T-helper 17 cell (primary cell): Measurements from ENCODE around the gene EML6. TPM values are rescaled to one million over a fixed set of nuclear protein-coding genes. Genes with fewer than 3 reads are reported as not detected.

Experiments
- ATAC-seq: fragments of 150-1000 bp; cut with Tn5 transposase; 2 replicates; pipeline ENCODE4 v1.10.0; 2021; ENCODE audit warnings: mild to moderate bottlenecking, moderate library complexity
- DNase-seq, 3 donors: peaks; one replicate each; pipeline versions ENCODE4 v3.0.0 to v3.0.0-alpha.2; 2020 to 2021
- H3K9me3 ChIP-seq: one replicate; pipeline ENCODE4 v1.7.0; 2013; ENCODE audit warnings: low read length, mild to moderate bottlenecking; ENCODE audit not compliant: control insufficient read depth, poor library complexity, severe bottlenecking
- H3K27ac Mint-ChIP-seq: one replicate; pipeline ENCODE4 v1.8.0; 2022; ENCODE audit warnings: mild to moderate bottlenecking, moderate library complexity, mixed read lengths
- H3K27me3 Mint-ChIP-seq: one replicate; pipeline ENCODE4 v1.8.0; 2022; ENCODE audit warnings: mixed read lengths
- H3K36me3 Mint-ChIP-seq: one replicate; pipeline ENCODE4 v1.8.0; 2022; ENCODE audit warnings: low read depth, mixed read lengths
- H3K4me1 Mint-ChIP-seq: one replicate; pipeline ENCODE4 v1.8.0; 2022; ENCODE audit warnings: mild to moderate bottlenecking, mixed read lengths
- H3K4me3 Mint-ChIP-seq: one replicate; pipeline ENCODE4 v1.8.0; 2022; ENCODE audit warnings: mild to moderate bottlenecking, moderate library complexity, mixed read lengths
- total RNA-seq, 4 donors: library from RNA in 2 of 4; stranded (reverse) in 2 of 4; gene quantifications; one replicate each; pipeline ENCODE4 v1.2.3 and lab custom pipeline; 2022 to 2026

Gene EML6
- total RNA-seq, 2 donors from 2014 or later: 2.2 to 4.0 TPM

GRCh38 chr2:54772110-54772509 is 48.6 kb downstream of the EML6 start:
- ATAC-seq (no peak), DNase-seq (no peak)
- no peaks in the 10 kb centered on the region for H3K4me1 Mint-ChIP-seq
- no peaks in the 10 kb centered on the region for H3K27me3 Mint-ChIP-seq
- no peaks in the 10 kb centered on the region for H3K9me3 ChIP-seq
- no peak overlapping the region for H3K27ac Mint-ChIP-seq
- no peaks in the 10 kb centered on the region for H3K36me3 Mint-ChIP-seq
- no peak overlapping the region for H3K4me3 Mint-ChIP-seq

- no peak overlapping the region for H3K4me3 Mint-ChIP-seq
- no peak overlapping the region for H3K27ac Mint-ChIP-seq
- no peak for ATAC-seq
- H3K4me1 Mint-ChIP-seq: no peaks in the 10 kb centered on the region
- DNase-seq: no peak
- no peaks in the 10 kb centered on the region for H3K9me3 ChIP-seq
- no peaks in the 10 kb centered on the region for H3K27me3 Mint-ChIP-seq
- no peaks in the 10 kb centered on the region for H3K36me3 Mint-ChIP-seq
Observed at GRCh38 chr2:54772531-54772930, 49.1 kb downstream of the EML6 start.

GRCh38 chr2:54773233-54773632 is 49.8 kb downstream of the EML6 start:
- H3K9me3 ChIP-seq: no peaks in the 10 kb centered on the region
- ATAC-seq (no peak), DNase-seq (no peak)
- Mint-ChIP-seq H3K27ac (no peak overlapping the region), H3K4me1 (no peaks in the 10 kb centered on the region), H3K27me3 (no peaks in the 10 kb centered on the region), H3K4me3 (no peak overlapping the region), H3K36me3 (no peaks in the 10 kb centered on the region)

GRCh38 chr2:54773838-54774237 is 50.4 kb downstream of the EML6 start:
- no peaks in the 10 kb centered on the region for H3K4me1 Mint-ChIP-seq
- no peak overlapping the region for H3K27ac Mint-ChIP-seq
- H3K4me3 Mint-ChIP-seq: no peak overlapping the region
- H3K36me3 Mint-ChIP-seq: no peaks in the 10 kb centered on the region
- ATAC-seq (no peak), DNase-seq (no peak)
- no peaks in the 10 kb centered on the region for H3K27me3 Mint-ChIP-seq
- H3K9me3 ChIP-seq: no peaks in the 10 kb centered on the region

DNA sequence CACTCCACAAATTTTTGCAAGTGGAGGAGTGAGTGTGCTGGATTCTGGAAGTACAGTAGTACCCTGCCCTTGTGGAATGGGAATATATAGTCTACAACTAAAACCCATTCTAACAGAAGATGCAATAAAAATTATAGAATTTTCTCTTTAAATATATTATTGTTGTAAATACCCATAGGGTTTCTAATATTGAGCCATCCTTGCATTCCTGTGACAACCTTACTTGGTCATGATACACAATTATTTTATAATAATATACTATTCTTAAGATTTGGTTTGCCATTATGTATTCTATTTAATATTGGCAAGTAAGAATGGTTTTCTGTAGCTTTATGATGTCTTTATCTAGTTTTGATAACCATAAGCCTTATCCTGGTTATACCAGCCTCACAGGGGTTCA is 52.2 kb downstream of the EML6 start:
- Mint-ChIP-seq H3K27ac (no peak overlapping the region), H3K27me3 (no peaks in the 10 kb centered on the region), H3K4me1 (no peaks in the 10 kb centered on the region), H3K4me3 (no peak overlapping the region), H3K36me3 (no peaks in the 10 kb centered on the region)
- no peaks in the 10 kb centered on the region for H3K9me3 ChIP-seq
- DNase-seq: no peak
- no peak for ATAC-seq

GRCh38 chr2:54776494-54776893 is 53.0 kb downstream of the EML6 start:
- no peak for DNase-seq
- no peak overlapping the region for H3K27ac Mint-ChIP-seq
- no peaks in the 10 kb centered on the region for H3K36me3 Mint-ChIP-seq
- H3K9me3 ChIP-seq: no peaks in the 10 kb centered on the region
- no peaks in the 10 kb centered on the region for H3K4me1 Mint-ChIP-seq
- H3K27me3 Mint-ChIP-seq: no peaks in the 10 kb centered on the region
- ATAC-seq: no peak
- no peak overlapping the region for H3K4me3 Mint-ChIP-seq

- no peaks in the 10 kb centered on the region for H3K27me3 Mint-ChIP-seq
- no peak overlapping the region for H3K27ac Mint-ChIP-seq
- no peak overlapping the region for H3K4me3 Mint-ChIP-seq
- H3K4me1 Mint-ChIP-seq: no peaks in the 10 kb centered on the region
- no peak for DNase-seq
- no peaks in the 10 kb centered on the region for H3K36me3 Mint-ChIP-seq
- H3K9me3 ChIP-seq: no peaks in the 10 kb centered on the region
- ATAC-seq: no peak
Observed at GRCh38 chr2:54783349-54783748, 59.9 kb downstream of the EML6 start.

GRCh38 chr2:54787270-54787669 is 63.8 kb downstream of the EML6 start:
- H3K27me3 Mint-ChIP-seq: peaks cover 9% of the 10 kb centered on the region
- no peaks in the 10 kb centered on the region for H3K36me3 Mint-ChIP-seq
- ATAC-seq (no peak), DNase-seq (no peak)
- no peaks in the 10 kb centered on the region for H3K4me1 Mint-ChIP-seq
- no peak overlapping the region for H3K27ac Mint-ChIP-seq
- H3K9me3 ChIP-seq: no peaks in the 10 kb centered on the region
- no peak overlapping the region for H3K4me3 Mint-ChIP-seq

- Mint-ChIP-seq H3K27me3 (peaks cover 9% of the 10 kb centered on the region), H3K27ac (no peak overlapping the region), H3K4me3 (no peak overlapping the region), H3K4me1 (no peaks in the 10 kb centered on the region), H3K36me3 (no peaks in the 10 kb centered on the region)
- ATAC-seq: no peak
- DNase-seq: no peak
- H3K9me3 ChIP-seq: no peaks in the 10 kb centered on the region
Observed at GRCh38 chr2:54787755-54788366, 64.4 kb downstream of the EML6 start.

DNA sequence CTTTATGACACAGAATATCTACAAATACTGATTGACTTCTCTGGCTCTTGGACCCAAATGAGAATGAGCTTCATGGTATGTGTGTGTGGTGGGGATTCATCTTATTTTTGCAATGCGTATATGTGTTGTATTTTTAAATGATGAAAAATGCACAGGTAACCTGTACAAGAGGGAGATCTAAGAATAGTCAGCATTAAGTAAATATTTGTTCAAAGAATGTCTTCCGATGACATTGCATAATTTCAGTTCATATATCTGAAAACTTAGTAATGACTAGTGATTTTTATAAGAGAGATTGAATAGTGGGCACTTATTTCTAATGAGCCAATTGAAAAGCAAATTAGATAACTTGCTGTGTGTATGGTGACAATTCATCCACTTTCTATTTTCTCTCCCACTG is 66.4 kb downstream of the EML6 start:
- DNase-seq: no peak
- no peaks in the 10 kb centered on the region for H3K9me3 ChIP-seq
- H3K4me1 Mint-ChIP-seq: no peaks in the 10 kb centered on the region
- ATAC-seq: no peak
- no peaks in the 10 kb centered on the region for H3K36me3 Mint-ChIP-seq
- no peak overlapping the region for H3K4me3 Mint-ChIP-seq
- peaks cover 17% of the 10 kb centered on the region for H3K27me3 Mint-ChIP-seq
- H3K27ac Mint-ChIP-seq: no peak overlapping the region

DNA sequence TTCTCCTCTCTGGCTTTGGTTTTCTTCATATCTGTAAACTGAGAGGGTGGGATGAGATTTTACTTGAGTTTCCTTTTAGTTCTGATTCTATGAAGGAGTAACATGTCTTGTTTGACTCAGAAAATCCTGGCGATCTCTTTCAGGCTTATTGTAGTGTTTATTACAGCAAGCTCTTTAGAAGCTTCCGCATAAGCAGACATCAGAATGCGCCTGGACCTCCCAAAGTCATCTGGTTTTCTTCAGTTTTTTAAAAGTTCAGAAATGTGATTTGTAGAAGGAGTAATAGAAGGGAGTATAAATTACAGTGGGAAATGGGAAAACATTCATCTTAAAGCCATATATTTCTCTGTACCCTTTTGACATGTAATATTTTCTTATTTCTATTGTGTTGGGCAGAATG is 68.4 kb downstream of the EML6 start:
- H3K27ac Mint-ChIP-seq: no peak overlapping the region
- H3K4me3 Mint-ChIP-seq: no peak overlapping the region
- H3K36me3 Mint-ChIP-seq: no peaks in the 10 kb centered on the region
- DNase-seq (no peak), ATAC-seq (no peak)
- peaks cover 28% of the 10 kb centered on the region for H3K27me3 Mint-ChIP-seq
- H3K4me1 Mint-ChIP-seq: peaks cover 2% of the 10 kb centered on the region
- H3K9me3 ChIP-seq: no peaks in the 10 kb centered on the region

GRCh38 chr2:54797307-54797706 is 73.8 kb downstream of the EML6 start:
- Mint-ChIP-seq H3K27me3 (peaks cover 30% of the 10 kb centered on the region), H3K36me3 (no peaks in the 10 kb centered on the region), H3K4me1 (peaks cover 2% of the 10 kb centered on the region), H3K4me3 (no peak overlapping the region), H3K27ac (no peak overlapping the region)
- H3K9me3 ChIP-seq: no peaks in the 10 kb centered on the region
- no peak for ATAC-seq
- no peak for DNase-seq

DNA sequence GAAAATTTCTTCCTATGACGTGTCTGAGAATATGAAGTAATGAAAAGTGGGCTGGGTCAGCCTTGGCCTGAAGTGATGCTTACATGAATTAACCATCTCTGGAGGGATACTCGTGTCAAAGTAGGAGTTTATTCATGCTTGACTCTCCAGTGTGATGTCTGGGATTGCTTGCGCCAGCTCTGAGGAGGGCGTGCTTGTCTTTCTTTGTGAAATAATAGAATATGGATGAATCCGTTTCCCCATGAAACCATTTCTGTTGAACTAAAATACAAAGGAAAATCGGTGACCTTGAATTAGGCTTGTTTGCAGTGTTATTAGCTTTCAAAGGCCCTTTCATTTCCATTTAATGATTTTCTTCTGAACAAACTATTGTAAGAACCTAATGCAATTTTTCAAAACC is 77.9 kb downstream of the EML6 start:
- Mint-ChIP-seq H3K4me3 (no peak overlapping the region), H3K27me3 (peaks cover 16% of the 10 kb centered on the region), H3K36me3 (no peaks in the 10 kb centered on the region), H3K27ac (no peak overlapping the region), H3K4me1 (peaks cover 13% of the 10 kb centered on the region)
- no peaks in the 10 kb centered on the region for H3K9me3 ChIP-seq
- DNase-seq (no peak), ATAC-seq (no peak)

DNA sequence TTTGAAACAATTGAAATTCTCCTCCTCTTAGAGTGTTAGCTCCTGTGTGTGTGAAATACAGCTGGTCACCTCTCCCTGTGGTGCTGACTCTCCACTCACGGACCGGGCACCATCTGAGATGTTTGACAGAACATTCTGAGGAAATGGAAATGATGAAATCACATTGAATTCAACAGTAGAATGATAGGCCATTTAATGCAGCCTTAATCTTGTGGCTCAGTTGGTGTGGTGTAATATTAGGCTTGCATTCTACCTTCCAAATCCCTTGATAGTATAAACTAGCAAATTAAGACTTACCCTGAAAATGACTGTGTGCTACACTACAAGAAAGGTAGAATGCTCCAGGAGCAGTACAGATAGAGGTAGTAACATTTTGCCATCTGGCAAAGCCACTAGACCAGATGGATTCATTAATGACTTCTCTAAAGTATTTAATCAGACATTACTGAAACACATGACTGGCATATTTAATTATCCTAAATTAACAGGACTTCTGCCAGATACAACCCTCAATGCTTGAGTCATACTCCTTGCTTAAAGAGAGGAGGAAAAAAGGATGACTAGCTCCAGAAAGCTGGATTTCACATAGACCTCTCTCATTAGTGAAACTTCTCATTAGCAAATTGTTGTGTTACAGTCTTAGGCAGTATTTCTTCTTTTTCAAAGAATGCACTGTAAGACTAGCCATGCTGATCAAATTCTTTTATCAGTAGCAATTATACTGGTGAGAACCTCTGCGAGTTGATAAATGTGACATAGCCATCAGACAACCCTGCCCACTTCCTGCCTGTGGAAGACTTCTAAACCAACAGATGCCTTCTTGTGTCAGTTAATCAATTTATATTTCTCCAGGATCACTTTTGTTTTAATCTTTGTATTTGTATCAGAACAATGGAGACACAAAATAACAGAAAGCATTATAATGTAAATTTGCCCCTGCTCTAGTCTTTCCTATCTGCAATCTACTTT is 80.6 kb downstream of the EML6 start:
- peaks cover 6% of the 10 kb centered on the region for H3K27me3 Mint-ChIP-seq
- H3K36me3 Mint-ChIP-seq: no peaks in the 10 kb centered on the region
- peaks cover 13% of the 10 kb centered on the region for H3K4me1 Mint-ChIP-seq
- no peak for ATAC-seq
- no peak overlapping the region for H3K4me3 Mint-ChIP-seq
- no peak overlapping the region for H3K27ac Mint-ChIP-seq
- no peak for DNase-seq
- no peaks in the 10 kb centered on the region for H3K9me3 ChIP-seq
